ENCODE results near the gene ODAD3.
"Not testable (repeated sequence)": the region's sequence is repeated elsewhere in the genome, so short reads cannot be mapped to it uniquely, and the experiment has no call there.

Gene ODAD3

GRCh38 chr19:11379857-11380350 lies 55.0 kb downstream of the ODAD3 start:
- Histone ChIP-seq H3K9me3 (ENCODE audit: insufficient read depth, low read length) (no peaks in the 10 kb centered on the region), H3K4me3 (ENCODE audit: low read length) (peak overlapping the region; percentile 82), H3K27me3 (ENCODE audit: low read depth, low read length) (no peaks in the 10 kb centered on the region), H2AFZ (ENCODE audit: low read depth, low read length) (no peak overlapping the region), H3K79me2 (ENCODE audit: low read length) (peaks cover 15% of the 10 kb centered on the region), H3K9ac (ENCODE audit: low read length) (peak overlapping the region; percentile 78), H3K27ac (ENCODE audit: low read length) (peak overlapping the region; percentile 68; the same call in 1 of the 2 replicates), H4K20me1 (ENCODE audit: insufficient read depth, low read length) (no peaks in the 10 kb centered on the region), H3K4me1 (ENCODE audit: low read length) (peaks cover 25% of the 10 kb centered on the region), H3K4me2 (ENCODE audit: low read length) (peak overlapping the region; percentile 89), H3K36me3 (replicated peaks; ENCODE audit: low read depth, low read length) (peaks cover 6% of the 10 kb centered on the region)
- TF ChIP-seq CTCF (IDR thresholded peaks at IDR 0.05; ENCODE audit: low read depth, low read length), result no peak

- H4K20me1 ChIP-seq (ENCODE audit: insufficient read depth, low read length); H3K9me3 ChIP-seq (ENCODE audit: insufficient read depth, low read length); H3K27me3 ChIP-seq (ENCODE audit: low read depth, low read length); H3K4me3 ChIP-seq (ENCODE audit: low read length); H2AFZ ChIP-seq (ENCODE audit: low read depth, low read length); H3K27ac ChIP-seq (ENCODE audit: low read length); H3K4me2 ChIP-seq (ENCODE audit: low read length); H3K9ac ChIP-seq (ENCODE audit: low read length); H3K36me3 ChIP-seq (replicated peaks; ENCODE audit: low read depth, low read length): not testable (repeated sequence)
- Histone ChIP-seq H3K4me1 (ENCODE audit: low read length) (peaks cover 25% of the 10 kb centered on the region), H3K79me2 (ENCODE audit: low read length) (peaks cover 15% of the 10 kb centered on the region)
Measured at GRCh38 chr19:11379269-11379845, 55.6 kb downstream of the ODAD3 start.

- TF ChIP-seq CTCF (IDR thresholded peaks at IDR 0.05; ENCODE audit: low read depth, low read length), result peak; percentile 69
- no peak for TF ChIP-seq EZH2phosphoT487 (IDR thresholded peaks at IDR 0.05; ENCODE audit: low read depth)
Measured at GRCh38 chr19:11378319-11379189, 56.4 kb downstream of the ODAD3 start.

GRCh38 chr19:11377756-11378155 lies 57.2 kb downstream of the ODAD3 start:
- TF ChIP-seq CTCF (IDR thresholded peaks at IDR 0.05; ENCODE audit: low read depth, low read length), result no peak
- TF ChIP-seq EZH2phosphoT487 (IDR thresholded peaks at IDR 0.05; ENCODE audit: low read depth), result no peak
- Histone ChIP-seq H3K4me1 (ENCODE audit: low read length) (peaks cover 34% of the 10 kb centered on the region), H3K27ac (ENCODE audit: low read length) (no peak overlapping the region)

More at GRCh38 chr19:11378319-11379189, 56.4 kb downstream of the ODAD3 start:
- Histone ChIP-seq H3K27ac (ENCODE audit: low read length) (no peak overlapping the region), H3K4me1 (ENCODE audit: low read length) (peaks cover 31% of the 10 kb centered on the region), H3K9me3 (ENCODE audit: insufficient read depth, low read length) (no peaks in the 10 kb centered on the region), H3K27me3 (ENCODE audit: low read depth, low read length) (no peaks in the 10 kb centered on the region), H3K79me2 (ENCODE audit: low read length) (peaks cover 15% of the 10 kb centered on the region), H3K4me2 (ENCODE audit: low read length) (no peak overlapping the region), H2AFZ (ENCODE audit: low read depth, low read length) (no peak overlapping the region), H4K20me1 (ENCODE audit: insufficient read depth, low read length) (no peaks in the 10 kb centered on the region), H3K4me3 (ENCODE audit: low read length) (no peak overlapping the region), H3K9ac (ENCODE audit: low read length) (no peak overlapping the region), H3K36me3 (replicated peaks; ENCODE audit: low read depth, low read length) (peaks cover 6% of the 10 kb centered on the region)

More at GRCh38 chr19:11377756-11378155, 57.2 kb downstream of the ODAD3 start:
- H3K36me3 ChIP-seq (replicated peaks; ENCODE audit: low read depth, low read length), result peaks cover 6% of the 10 kb centered on the region
- no peak overlapping the region for H3K4me3 ChIP-seq (ENCODE audit: low read length)
- no peak overlapping the region for H3K9ac ChIP-seq (ENCODE audit: low read length)
- no peaks in the 10 kb centered on the region for H3K27me3 ChIP-seq (ENCODE audit: low read depth, low read length)
- H2AFZ ChIP-seq (ENCODE audit: low read depth, low read length), result no peak overlapping the region
- H3K79me2 ChIP-seq (ENCODE audit: low read length), result peaks cover 15% of the 10 kb centered on the region
- no peaks in the 10 kb centered on the region for H4K20me1 ChIP-seq (ENCODE audit: insufficient read depth, low read length)
- H3K9me3 ChIP-seq (ENCODE audit: insufficient read depth, low read length), result no peaks in the 10 kb centered on the region
- H3K4me2 ChIP-seq (ENCODE audit: low read length), result no peak overlapping the region

Data from OCI-LY3 (cell line).